Neutrophil (primary cell): ENCODE results near the gene TAAR1.
A peak's percentile ranks its signal among the peaks of the same experiment; 100 is the strongest.
"Not testable (repeated sequence)": the region's sequence is repeated elsewhere in the genome, so short reads cannot be mapped to it uniquely, and the experiment has no call there.

Experiments used
- H3K27ac ChIP-seq: fragments of 200-600 bp; sonication (generic); 2 replicates; pipeline ENCODE4 v1.5.1; 2016; ENCODE audit warnings: mild to moderate bottlenecking, moderate library complexity
- H3K27me3 ChIP-seq: fragments of 200-600 bp; sonication (generic); 2 replicates; pipeline ENCODE4 v1.6.0; 2016; ENCODE audit warnings: mild to moderate bottlenecking
- H3K36me3 ChIP-seq: fragments of 200-600 bp; sonication (generic); 2 replicates; pipeline ENCODE4 v1.5.1; 2017
- H3K4me1 ChIP-seq, 2 experiments: fragments of 200-600 bp in 1 of 2; sonication (generic) in 1 of 2; 1 replicate in 1 of 2; 2 replicates in 1 of 2; pipeline versions ENCODE4 v1.5.1 to v1.6.1; 2013 to 2016; ENCODE audit warnings: low read depth in 1 of 2, low read length in 1 of 2, mild to moderate bottlenecking in 1 of 2, moderate library complexity in 1 of 2; ENCODE audit not compliant: control insufficient read depth in 1 of 2, insufficient read depth in 1 of 2
- H3K4me3 ChIP-seq, 2 experiments: fragments of 200-600 bp in 1 of 2; sonication (generic) in 1 of 2; 1 replicate in 1 of 2; 2 replicates in 1 of 2; pipeline ENCODE4 v1.5.1; 2013 to 2016; ENCODE audit warnings: low read depth in 1 of 2, low read length in 1 of 2, mild to moderate bottlenecking in 1 of 2, moderate library complexity in 1 of 2
- H3K9me3 ChIP-seq: fragments of 200-600 bp; sonication (generic); 2 replicates; pipeline ENCODE4 v1.5.1; 2016
- TF ChIP-seq, protein P1 (sequence below): fragments of 200-600 bp; sonication (generic); IDR thresholded peaks from 2 replicates; pipeline ENCODE4 v1.5.1; 2016; ENCODE audit warnings: antibody characterized with exemption

TAAR1 gene, protein sequence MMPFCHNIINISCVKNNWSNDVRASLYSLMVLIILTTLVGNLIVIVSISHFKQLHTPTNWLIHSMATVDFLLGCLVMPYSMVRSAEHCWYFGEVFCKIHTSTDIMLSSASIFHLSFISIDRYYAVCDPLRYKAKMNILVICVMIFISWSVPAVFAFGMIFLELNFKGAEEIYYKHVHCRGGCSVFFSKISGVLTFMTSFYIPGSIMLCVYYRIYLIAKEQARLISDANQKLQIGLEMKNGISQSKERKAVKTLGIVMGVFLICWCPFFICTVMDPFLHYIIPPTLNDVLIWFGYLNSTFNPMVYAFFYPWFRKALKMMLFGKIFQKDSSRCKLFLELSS

GRCh38 chr6:132659082-132659481, at the start of gene TAAR1:
Gene TAAR1, minus strand, starts transcription at chr6:132659182. Its CDS starts 13,179 bp downstream, at chr6:132646003.
- TF ChIP-seq, protein P1, sequence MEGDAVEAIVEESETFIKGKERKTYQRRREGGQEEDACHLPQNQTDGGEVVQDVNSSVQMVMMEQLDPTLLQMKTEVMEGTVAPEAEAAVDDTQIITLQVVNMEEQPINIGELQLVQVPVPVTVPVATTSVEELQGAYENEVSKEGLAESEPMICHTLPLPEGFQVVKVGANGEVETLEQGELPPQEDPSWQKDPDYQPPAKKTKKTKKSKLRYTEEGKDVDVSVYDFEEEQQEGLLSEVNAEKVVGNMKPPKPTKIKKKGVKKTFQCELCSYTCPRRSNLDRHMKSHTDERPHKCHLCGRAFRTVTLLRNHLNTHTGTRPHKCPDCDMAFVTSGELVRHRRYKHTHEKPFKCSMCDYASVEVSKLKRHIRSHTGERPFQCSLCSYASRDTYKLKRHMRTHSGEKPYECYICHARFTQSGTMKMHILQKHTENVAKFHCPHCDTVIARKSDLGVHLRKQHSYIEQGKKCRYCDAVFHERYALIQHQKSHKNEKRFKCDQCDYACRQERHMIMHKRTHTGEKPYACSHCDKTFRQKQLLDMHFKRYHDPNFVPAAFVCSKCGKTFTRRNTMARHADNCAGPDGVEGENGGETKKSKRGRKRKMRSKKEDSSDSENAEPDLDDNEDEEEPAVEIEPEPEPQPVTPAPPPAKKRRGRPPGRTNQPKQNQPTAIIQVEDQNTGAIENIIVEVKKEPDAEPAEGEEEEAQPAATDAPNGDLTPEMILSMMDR: no peak
- Histone ChIP-seq H3K36me3 (no peaks in the 10 kb centered on the region), H3K9me3 (no peaks in the 10 kb centered on the region), H3K27me3 (no peaks in the 10 kb centered on the region), H3K4me3 (no peak within 1 kb of the TSS), H3K4me1 (no peaks in the 10 kb centered on the region), H3K27ac (no peak within 1 kb of the TSS)

- no peak overlapping the region for H3K4me3 ChIP-seq
- H3K27me3 ChIP-seq: no peaks in the 10 kb centered on the region
- peaks cover 52 to 62% of the 10 kb centered on the region in 2 experiments for H3K4me1 ChIP-seq
- H3K36me3 ChIP-seq: no peaks in the 10 kb centered on the region
- TF ChIP-seq, protein P1: no peak
- no peaks in the 10 kb centered on the region for H3K9me3 ChIP-seq
- peak overlapping the region; percentile 48 for H3K27ac ChIP-seq
Observed at GRCh38 chr6:132708771-132709170, 49.8 kb upstream of the TAAR1 start.

GRCh38 chr6:132708002-132708401, 49.0 kb upstream of the TAAR1 start:
- no peaks in the 10 kb centered on the region for H3K36me3 ChIP-seq
- TF ChIP-seq, protein P1: no peak
- no peaks in the 10 kb centered on the region for H3K9me3 ChIP-seq
- H3K27me3 ChIP-seq: no peaks in the 10 kb centered on the region
- H3K27ac ChIP-seq: peak overlapping the region; percentile 30
- peaks cover 44 to 55% of the 10 kb centered on the region in 2 experiments for H3K4me1 ChIP-seq
- H3K4me3 ChIP-seq: no peak overlapping the region

DNA sequence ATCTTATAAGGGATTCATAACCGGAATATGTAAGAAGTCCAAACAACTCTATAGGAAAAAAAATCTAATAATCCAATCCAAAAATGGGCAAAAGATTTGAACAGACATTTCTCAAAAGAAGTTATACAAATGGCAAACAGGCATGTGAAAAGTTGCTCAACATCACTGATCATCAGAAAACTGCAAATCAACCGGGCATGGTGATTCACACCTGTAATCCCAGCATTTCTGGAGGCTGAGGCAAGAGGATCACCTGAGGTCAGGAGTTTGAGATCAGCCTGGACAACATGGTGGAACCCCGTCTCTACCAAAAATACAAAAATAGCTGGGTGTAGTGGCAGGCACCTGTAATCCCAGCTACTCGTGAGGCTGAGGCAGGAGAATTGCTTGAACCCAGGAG, 47.8 kb upstream of the TAAR1 start:
- not testable (repeated sequence) for H3K9me3 ChIP-seq, H3K27me3 ChIP-seq, H3K4me3 ChIP-seq, H3K27ac ChIP-seq, H3K36me3 ChIP-seq
- H3K4me1 ChIP-seq: peaks cover 32 to 42% of the 10 kb centered on the region in 2 experiments

- TF ChIP-seq, protein P1: no peak
- Histone ChIP-seq H3K27ac (no peak overlapping the region), H3K4me1 (peaks cover 17 to 18% of the 10 kb centered on the region in 2 experiments), H3K36me3 (no peaks in the 10 kb centered on the region), H3K9me3 (no peaks in the 10 kb centered on the region), H3K4me3 (no peak overlapping the region), H3K27me3 (no peaks in the 10 kb centered on the region)
Observed at GRCh38 chr6:132703936-132704335, 45.0 kb upstream of the TAAR1 start.

GRCh38 chr6:132698608-132699007, 39.6 kb upstream of the TAAR1 start:
- Histone ChIP-seq H3K36me3 (peaks cover 10% of the 10 kb centered on the region), H3K27ac (peak overlapping the region; percentile 28), H3K4me3 (no peak overlapping the region), H3K27me3 (no peaks in the 10 kb centered on the region), H3K9me3 (no peaks in the 10 kb centered on the region), H3K4me1 (peaks cover 0 to 3% of the 10 kb centered on the region in 2 experiments)
- TF ChIP-seq, protein P1: no peak
